H1 (cell line): Measurements from ENCODE around the gene ARMCX1.

ENCODE experiments used
- ASH2L ChIP-seq: fragments of 200-600, 300-600 bp; sonication (generic); IDR thresholded peaks from one replicate; pipeline ENCODE4 v1.7.1; 2017; ENCODE audit warnings: low read length
- ATF2 ChIP-seq: IDR thresholded peaks from 2 replicates; pipeline ENCODE4 v1.6.1; 2012; ENCODE audit warnings: low read length, inconsistent platforms
- CTCF ChIP-seq, 3 experiments: IDR thresholded peaks; 1 replicate in 2 of 3; 2 replicates in 1 of 3; pipeline versions ENCODE4 v1.5.1 to v1.6.1; 2011; ENCODE audit warnings: low read length in 3 of 3, mild to moderate bottlenecking in 3 of 3, inconsistent platforms in 2 of 3, low read depth in 1 of 3, moderate library complexity in 1 of 3; ENCODE audit not compliant: insufficient read depth in 1 of 3; ENCODE audit errors: control extremely low read depth in 1 of 3
- EP300 ChIP-seq, 2 experiments: IDR thresholded peaks; 1 replicate in 1 of 2; 2 replicates in 1 of 2; pipeline ENCODE4 v1.6.1; 2011 to 2012; ENCODE audit warnings: low read depth in 2 of 2, low read length in 2 of 2, mild to moderate bottlenecking in 2 of 2, borderline replicate concordance in 1 of 2, inconsistent platforms in 1 of 2, moderate library complexity in 1 of 2
- GABPA ChIP-seq: IDR thresholded peaks from 2 replicates; pipeline ENCODE4 v1.6.1; 2011; ENCODE audit warnings: mild to moderate bottlenecking, low read length, moderate library complexity, borderline replicate concordance; ENCODE audit not compliant: insufficient read depth
- JUND ChIP-seq: IDR thresholded peaks from 2 replicates; pipeline ENCODE4 v1.6.1; 2011; ENCODE audit warnings: mild to moderate bottlenecking, improper control_type of control experiment, low read length
- POLR2A ChIP-seq, 2 experiments: IDR thresholded peaks; 1 replicate in 1 of 2; 2 replicates in 1 of 2; pipeline ENCODE4 v1.6.1; 2011; ENCODE audit warnings: low read depth in 2 of 2, low read length in 2 of 2, mild to moderate bottlenecking in 2 of 2; ENCODE audit errors: control extremely low read depth in 1 of 2
- POLR2AphosphoS5 ChIP-seq: IDR thresholded peaks from 2 replicates; pipeline ENCODE4 v1.6.1; 2011; ENCODE audit warnings: low read depth, low read length
- RFX5 ChIP-seq: IDR thresholded peaks from 2 replicates; pipeline ENCODE4 v1.6.1; 2011; ENCODE audit warnings: low read depth, low read length, improper control_type of control experiment, borderline replicate concordance
- SRF ChIP-seq: IDR thresholded peaks from 2 replicates; pipeline ENCODE4 v1.6.1; 2011; ENCODE audit warnings: mild to moderate bottlenecking, low read depth, low read length, moderate library complexity
- TCF12 ChIP-seq: IDR thresholded peaks from 2 replicates; pipeline ENCODE4 v1.6.1; 2011; ENCODE audit warnings: low read depth, mild to moderate bottlenecking, low read length
- ZNF274 ChIP-seq: IDR thresholded peaks from 2 replicates; pipeline ENCODE4 v1.7.0; 2012; ENCODE audit warnings: low read length, borderline replicate concordance; ENCODE audit errors: extremely low read depth

- TF ChIP-seq SRF (no peak), CTCF (IDR thresholded peaks at IDR 0.05; ENCODE audit: control extremely low read depth in 1 of 3, insufficient read depth in 1 of 3, low read depth in 1 of 3, low read length in 3 of 3) (peak in 2 of 3 experiments; percentile 72; a peak in 3 of 4 replicates), ZNF274 (no peak), EP300 (IDR thresholded peaks at IDR 0.05; ENCODE audit: borderline replicate concordance in 1 of 2, low read depth in 2 of 2, low read length in 2 of 2) (no peak), JUND (no peak), POLR2A (IDR thresholded peaks at IDR 0.05; ENCODE audit: control extremely low read depth in 1 of 2, low read depth in 2 of 2, low read length in 2 of 2) (no peak), ASH2L (no peak), GABPA (no peak), ATF2 (no peak), RFX5 (no peak), TCF12 (no peak), POLR2AphosphoS5 (no peak)
Observed at GRCh38 chrX:101595739-101596419, 45.5 kb downstream of the ARMCX1 start.
